ENCODE measurements around the gene RIMKLA. TPM values are rescaled to one million over a fixed set of nuclear protein-coding genes. Genes with fewer than 3 reads are reported as not detected.

Gene RIMKLA
- total and polyA plus RNA-seq, 2 of the 13 experiments (the other 11 are each of a cell fraction or from before 2014, with no cell fraction given) = 2.5 to 3.8 TPM

GRCh38 chr1:42462828-42463763 is 82.5 kb downstream of the RIMKLA start, which contains the start of gene CCDC30 (continued):
- TF ChIP-seq RERE (CRISPR knock-in tag; IDR thresholded peaks at IDR 0.05; ENCODE audit: low read depth) = no peak
- no peak for TF ChIP-seq MAFG (CRISPR knock-in tag; IDR thresholded peaks at IDR 0.05)
- 0 out of 2 replicates have a peak, but pooled peaks have one; percentile 1 for TF ChIP-seq ZBTB43 (CRISPR knock-in tag; conservative IDR thresholded peaks at IDR 0.05)
- TF ChIP-seq PTBP1 (IDR thresholded peaks at IDR 0.05; ENCODE audit: low read depth, low read length, poor library complexity, severe bottlenecking) = no peak
- TF ChIP-seq, protein P1, sequence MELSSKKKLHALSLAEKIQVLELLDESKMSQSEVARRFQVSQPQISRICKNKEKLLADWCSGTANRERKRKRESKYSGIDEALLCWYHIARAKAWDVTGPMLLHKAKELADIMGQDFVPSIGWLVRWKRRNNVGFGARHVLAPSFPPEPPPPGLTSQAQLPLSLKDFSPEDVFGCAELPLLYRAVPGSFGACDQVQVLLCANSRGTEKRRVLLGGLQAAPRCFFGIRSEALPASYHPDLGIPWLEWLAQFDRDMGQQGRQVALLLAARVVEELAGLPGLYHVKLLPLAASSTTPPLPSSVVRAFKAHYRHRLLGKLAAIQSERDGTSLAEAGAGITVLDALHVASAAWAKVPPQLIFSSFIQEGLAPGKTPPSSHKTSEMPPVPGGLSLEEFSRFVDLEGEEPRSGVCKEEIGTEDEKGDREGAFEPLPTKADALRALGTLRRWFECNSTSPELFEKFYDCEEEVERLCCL (CRISPR knock-in tag; IDR thresholded peaks at IDR 0.05; ENCODE audit: borderline replicate concordance) = no peak
- TF ChIP-seq U2AF1 (optimal IDR thresholded peaks at IDR 0.05; ENCODE audit: low read depth, low read length) = no peak
- TF ChIP-seq ZNF264 (CRISPR knock-in tag; IDR thresholded peaks at IDR 0.05) = peak; percentile 2; the same call in 1 of the 2 replicates
- peak; percentile 77 for TF ChIP-seq TARDBP (CRISPR knock-in tag; IDR thresholded peaks at IDR 0.05)
- TF ChIP-seq ZSCAN9 (CRISPR knock-in tag; IDR thresholded peaks at IDR 0.05; ENCODE audit: borderline replicate concordance) = no peak
- TF ChIP-seq ZNF629 (CRISPR knock-in tag; conservative IDR thresholded peaks at IDR 0.05) = no peak
- no peak for TF ChIP-seq HNRNPK (IDR thresholded peaks at IDR 0.05; ENCODE audit: low read depth, low read length, poor library complexity, severe bottlenecking)
- no peak for TF ChIP-seq DNMT1 (CRISPR knock-in tag; IDR thresholded peaks at IDR 0.05)
- TF ChIP-seq FOSL1 (CRISPR knock-in tag; IDR thresholded peaks at IDR 0.05; ENCODE audit: borderline replicate concordance) = no peak
- no peak for TF ChIP-seq PCBP1 (IDR thresholded peaks at IDR 0.05; ENCODE audit: borderline replicate concordance, low read depth, low read length)
- TF ChIP-seq ZNF569 (CRISPR knock-in tag; IDR thresholded peaks at IDR 0.05; ENCODE audit: borderline replicate concordance) = no peak
- no peak for TF ChIP-seq DDIT3 (CRISPR knock-in tag; IDR thresholded peaks at IDR 0.05)
- no peak for TF ChIP-seq CC2D1A (CRISPR knock-in tag; IDR thresholded peaks at IDR 0.05)
- TF ChIP-seq, protein P2, sequence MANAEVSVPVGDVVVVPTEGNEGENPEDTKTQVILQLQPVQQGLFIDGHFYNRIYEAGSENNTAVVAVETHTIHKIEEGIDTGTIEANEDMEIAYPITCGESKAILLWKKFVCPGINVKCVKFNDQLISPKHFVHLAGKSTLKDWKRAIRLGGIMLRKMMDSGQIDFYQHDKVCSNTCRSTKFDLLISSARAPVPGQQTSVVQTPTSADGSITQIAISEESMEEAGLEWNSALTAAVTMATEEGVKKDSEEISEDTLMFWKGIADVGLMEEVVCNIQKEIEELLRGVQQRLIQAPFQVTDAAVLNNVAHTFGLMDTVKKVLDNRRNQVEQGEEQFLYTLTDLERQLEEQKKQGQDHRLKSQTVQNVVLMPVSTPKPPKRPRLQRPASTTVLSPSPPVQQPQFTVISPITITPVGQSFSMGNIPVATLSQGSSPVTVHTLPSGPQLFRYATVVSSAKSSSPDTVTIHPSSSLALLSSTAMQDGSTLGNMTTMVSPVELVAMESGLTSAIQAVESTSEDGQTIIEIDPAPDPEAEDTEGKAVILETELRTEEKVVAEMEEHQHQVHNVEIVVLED (CRISPR knock-in tag; IDR thresholded peaks at IDR 0.05; ENCODE audit: borderline replicate concordance) = peak; percentile 95

All from HepG2 (cell line).